ENCODE data around the gene IRAK2.

IRAK2 gene

GRCh38 chr3:10213156-10213792 is 48.6 kb downstream of the IRAK2 start:
- no peak for DNase-seq (ENCODE audit: low read depth)
- H3K4me3 ChIP-seq (ENCODE audit: low read depth, low read length): no peak overlapping the region

GRCh38 chr3:10215578-10216368 is 51.1 kb downstream of the IRAK2 start:
- H3K4me3 ChIP-seq (ENCODE audit: low read depth, low read length): no peak overlapping the region
- DNase-seq (ENCODE audit: low read depth): no peak

GRCh38 chr3:10217359-10217758 is 52.6 kb downstream of the IRAK2 start:
- H3K4me3 ChIP-seq (ENCODE audit: low read depth, low read length): no peak overlapping the region
- DNase-seq (ENCODE audit: low read depth): no peak

GRCh38 chr3:10219737-10220136 is 55.0 kb downstream of the IRAK2 start:
- H3K4me3 ChIP-seq (ENCODE audit: low read depth, low read length): no peak overlapping the region
- no peak for DNase-seq (ENCODE audit: low read depth)

- H3K4me3 ChIP-seq (ENCODE audit: low read depth, low read length): no peak overlapping the region
- DNase-seq (ENCODE audit: low read depth): no peak
Measured at GRCh38 chr3:10223676-10224639, 59.2 kb downstream of the IRAK2 start.

GRCh38 chr3:10224794-10225665 is 60.3 kb downstream of the IRAK2 start:
- no peak overlapping the region for H3K4me3 ChIP-seq (ENCODE audit: low read depth, low read length)

GRCh38 chr3:10226293-10226692 is 61.6 kb downstream of the IRAK2 start:
- DNase-seq (ENCODE audit: low read depth): no peak

More at GRCh38 chr3:10224794-10225665, 60.3 kb downstream of the IRAK2 start:
- no peak for DNase-seq (ENCODE audit: low read depth)

GRCh38 chr3:10228248-10228950 is 63.7 kb downstream of the IRAK2 start:
- DNase-seq (ENCODE audit: low read depth): no peak

More at GRCh38 chr3:10226293-10226692, 61.6 kb downstream of the IRAK2 start:
- H3K4me3 ChIP-seq (ENCODE audit: low read depth, low read length): no peak overlapping the region

GRCh38 chr3:10229576-10229975 is 64.9 kb downstream of the IRAK2 start:
- DNase-seq (ENCODE audit: low read depth): no peak
- no peak overlapping the region for H3K4me3 ChIP-seq (ENCODE audit: low read depth, low read length)

More at GRCh38 chr3:10228248-10228950, 63.7 kb downstream of the IRAK2 start:
- H3K4me3 ChIP-seq (ENCODE audit: low read depth, low read length): no peak overlapping the region

- no peak overlapping the region for H3K4me3 ChIP-seq (ENCODE audit: low read depth, low read length)
- no peak for DNase-seq (ENCODE audit: low read depth)
Measured at GRCh38 chr3:10232137-10232536, 67.4 kb downstream of the IRAK2 start.

- H3K4me3 ChIP-seq (ENCODE audit: low read depth, low read length): no peak overlapping the region
- DNase-seq (ENCODE audit: low read depth): no peak
Measured at GRCh38 chr3:10233988-10234387, 69.3 kb downstream of the IRAK2 start.

GRCh38 chr3:10234526-10235230 is 70.0 kb downstream of the IRAK2 start:
- DNase-seq (ENCODE audit: low read depth): no peak
- no peak overlapping the region for H3K4me3 ChIP-seq (ENCODE audit: low read depth, low read length)

GRCh38 chr3:10235551-10235950 is 70.8 kb downstream of the IRAK2 start:
- H3K4me3 ChIP-seq (ENCODE audit: low read depth, low read length): no peak overlapping the region
- DNase-seq (ENCODE audit: low read depth): no peak

GRCh38 chr3:10238345-10239183 is 73.8 kb downstream of the IRAK2 start:
- no peak for DNase-seq (ENCODE audit: low read depth)
- H3K4me3 ChIP-seq (ENCODE audit: low read depth, low read length): no peak overlapping the region

GRCh38 chr3:10240799-10241198 is 76.1 kb downstream of the IRAK2 start:
- H3K4me3 ChIP-seq (ENCODE audit: low read depth, low read length): no peak overlapping the region
- no peak for DNase-seq (ENCODE audit: low read depth)

- DNase-seq (ENCODE audit: low read depth): no peak
- H3K4me3 ChIP-seq (ENCODE audit: low read depth, low read length): no peak overlapping the region
Measured at GRCh38 chr3:10242182-10243065, 77.7 kb downstream of the IRAK2 start.
